HK-2 (cell line): Measurements from ENCODE around the gene PLCXD3.

Experiments used
- DNase-seq: peaks from one replicate; pipeline ENCODE4 v3.0.0-alpha.2; 2018; ENCODE audit not compliant: unreplicated experiment

The PLCXD3 gene

GRCh38 chr5:41415242-41415641, 95.2 kb downstream of the PLCXD3 start:
- DNase-seq = no peak

- DNase-seq = no peak
Observed at GRCh38 chr5:41414598-41414997, 95.8 kb downstream of the PLCXD3 start.

- no peak for DNase-seq
Observed at GRCh38 chr5:41413074-41413473, 97.3 kb downstream of the PLCXD3 start.

GRCh38 chr5:41412496-41412895, 97.9 kb downstream of the PLCXD3 start:
- DNase-seq = no peak

GRCh38 chr5:41410737-41411136, 99.7 kb downstream of the PLCXD3 start:
- no peak for DNase-seq

- DNase-seq = no peak
Observed at GRCh38 chr5:41410307-41410706, 100.1 kb downstream of the PLCXD3 start.

GRCh38 chr5:41408676-41409443, 101.5 kb downstream of the PLCXD3 start:
- no peak for DNase-seq

GRCh38 chr5:41406936-41407335, 103.5 kb downstream of the PLCXD3 start:
- no peak for DNase-seq

GRCh38 chr5:41406424-41406823, 104.0 kb downstream of the PLCXD3 start:
- DNase-seq = no peak

- DNase-seq = no peak
Observed at GRCh38 chr5:41404757-41405156, 105.6 kb downstream of the PLCXD3 start.

GRCh38 chr5:41403846-41404245, 106.6 kb downstream of the PLCXD3 start:
- DNase-seq = no peak

- no peak for DNase-seq
Observed at GRCh38 chr5:41402845-41403244, 107.6 kb downstream of the PLCXD3 start.

- no peak for DNase-seq
Observed at GRCh38 chr5:41399839-41400238, 110.6 kb downstream of the PLCXD3 start.

- DNase-seq = no peak
Observed at GRCh38 chr5:41392016-41392415, 118.4 kb downstream of the PLCXD3 start.

GRCh38 chr5:41374631-41375030, 135.8 kb downstream of the PLCXD3 start:
- DNase-seq = no peak

GRCh38 chr5:41373230-41373629, 137.2 kb downstream of the PLCXD3 start:
- DNase-seq = no peak

- no peak for DNase-seq
Observed at GRCh38 chr5:41371738-41372137, 138.7 kb downstream of the PLCXD3 start.

GRCh38 chr5:41370482-41370881, 139.9 kb downstream of the PLCXD3 start:
- DNase-seq = no peak

- no peak for DNase-seq
Observed at GRCh38 chr5:41369799-41370198, 140.6 kb downstream of the PLCXD3 start.

GRCh38 chr5:41368158-41368557, 142.2 kb downstream of the PLCXD3 start:
- no peak for DNase-seq

GRCh38 chr5:41365369-41365768, 145.0 kb downstream of the PLCXD3 start:
- DNase-seq = no peak

GRCh38 chr5:41364346-41364745, 146.1 kb downstream of the PLCXD3 start:
- no peak for DNase-seq

- no peak for DNase-seq
Observed at GRCh38 chr5:41363343-41363986, 146.9 kb downstream of the PLCXD3 start.

GRCh38 chr5:41356786-41357185, 153.6 kb downstream of the PLCXD3 start:
- no peak for DNase-seq
